ENCODE data around the gene TRAF3. TPM values are rescaled to one million over a fixed set of nuclear protein-coding genes. Genes with fewer than 3 reads are reported as not detected.
"Not testable (repeated sequence)": the region's sequence is repeated elsewhere in the genome, so short reads cannot be mapped to it uniquely, and the experiment has no call there.

TRAF3 gene
- total and polyA plus RNA-seq, 10 donors = 11.1 to 61.5 (median 39.1) TPM

DNA sequence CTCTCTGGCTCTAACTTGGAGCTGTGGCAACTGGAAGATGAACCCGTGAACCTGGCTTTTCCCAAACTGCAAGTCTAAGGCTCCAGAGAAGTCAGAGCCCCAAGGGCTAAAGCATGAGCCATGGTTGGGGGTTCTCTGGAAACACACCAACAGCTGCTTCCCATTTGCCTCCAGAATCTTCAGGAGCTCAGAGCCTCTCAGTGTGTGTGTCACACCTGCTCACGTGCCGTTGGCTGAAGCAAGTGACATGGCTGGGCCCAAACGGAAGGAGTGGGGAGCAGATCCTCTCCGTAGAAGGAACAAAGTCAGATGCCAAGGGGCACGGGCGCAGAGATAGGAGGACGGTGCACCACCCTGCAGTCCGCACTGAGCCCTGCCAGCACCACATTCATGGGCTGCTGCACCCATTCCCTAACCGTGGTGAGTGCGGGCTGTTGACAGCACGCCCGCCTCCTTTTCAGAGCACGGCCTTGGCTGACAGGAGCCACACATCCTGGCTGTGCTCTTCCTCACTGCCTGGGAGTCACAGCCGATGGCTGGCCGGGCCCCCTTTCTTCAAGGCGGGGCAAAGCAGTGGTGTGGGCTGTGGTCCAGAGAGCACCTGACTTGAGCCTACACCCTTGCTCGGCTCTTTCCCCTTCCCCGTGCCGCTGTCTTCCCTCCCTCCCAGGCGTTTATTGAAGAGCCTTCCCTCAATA lies 16.6 kb upstream of the TRAF3 start:
- intact Hi-C loops (cut with DNase I; ENCODE audit: low total_unique reads) = no loop called here
- Histone ChIP-seq H3K9me3 (no peaks in the 10 kb centered on the region), H3K27me3 (replicated peaks in 1 of 7) (no peaks in the 10 kb centered on the region), H3K36me3 (no peaks in the 10 kb centered on the region), H3K4me3 (no peak overlapping the region), H3K4me1 (peaks cover 0 to 29% (median 16%) of the 10 kb centered on the region in 6 donors), H3K27ac (no peak overlapping the region)
- 41 to 76% (median 65%) methylated on average over 16 to 21 of the region's 21 CpGs for WGBS, 5 donors
- TF ChIP-seq POLR2AphosphoS5 (IDR thresholded peaks at IDR 0.05) (no peak), POLR2A (IDR thresholded peaks at IDR 0.05) (no peak)
- TF ChIP-seq, protein P1, sequence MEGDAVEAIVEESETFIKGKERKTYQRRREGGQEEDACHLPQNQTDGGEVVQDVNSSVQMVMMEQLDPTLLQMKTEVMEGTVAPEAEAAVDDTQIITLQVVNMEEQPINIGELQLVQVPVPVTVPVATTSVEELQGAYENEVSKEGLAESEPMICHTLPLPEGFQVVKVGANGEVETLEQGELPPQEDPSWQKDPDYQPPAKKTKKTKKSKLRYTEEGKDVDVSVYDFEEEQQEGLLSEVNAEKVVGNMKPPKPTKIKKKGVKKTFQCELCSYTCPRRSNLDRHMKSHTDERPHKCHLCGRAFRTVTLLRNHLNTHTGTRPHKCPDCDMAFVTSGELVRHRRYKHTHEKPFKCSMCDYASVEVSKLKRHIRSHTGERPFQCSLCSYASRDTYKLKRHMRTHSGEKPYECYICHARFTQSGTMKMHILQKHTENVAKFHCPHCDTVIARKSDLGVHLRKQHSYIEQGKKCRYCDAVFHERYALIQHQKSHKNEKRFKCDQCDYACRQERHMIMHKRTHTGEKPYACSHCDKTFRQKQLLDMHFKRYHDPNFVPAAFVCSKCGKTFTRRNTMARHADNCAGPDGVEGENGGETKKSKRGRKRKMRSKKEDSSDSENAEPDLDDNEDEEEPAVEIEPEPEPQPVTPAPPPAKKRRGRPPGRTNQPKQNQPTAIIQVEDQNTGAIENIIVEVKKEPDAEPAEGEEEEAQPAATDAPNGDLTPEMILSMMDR (IDR thresholded peaks at IDR 0.05 in 8 of 11, conservative IDR thresholded peaks at IDR 0.05 in 3 of 11) = no peak
- no peak for DNase-seq

DNA sequence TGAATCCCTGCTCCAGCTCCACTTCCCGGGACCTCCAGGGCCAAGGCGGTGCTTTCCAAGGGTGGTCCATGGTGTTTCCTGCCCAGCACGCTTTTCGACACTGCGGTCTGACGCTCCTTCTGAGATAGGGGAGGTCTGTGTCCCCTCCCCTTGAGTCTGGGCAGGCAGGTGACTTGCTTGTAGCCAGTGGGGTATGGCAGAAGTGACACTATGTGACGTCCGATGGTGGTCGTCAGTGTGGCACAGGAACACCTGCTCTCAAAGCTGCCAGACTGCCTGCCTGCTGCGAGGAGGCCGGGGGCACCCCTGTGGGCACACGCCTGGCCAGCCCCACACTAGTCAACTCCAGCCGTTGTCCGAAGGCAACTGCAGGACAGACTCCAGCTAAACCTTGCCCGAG lies 16.0 kb upstream of the TRAF3 start:
- Histone ChIP-seq H3K4me1 (peaks cover 0 to 29% (median 16%) of the 10 kb centered on the region in 6 donors), H3K27me3 (replicated peaks in 1 of 7) (no peaks in the 10 kb centered on the region), H3K9me3 (no peaks in the 10 kb centered on the region), H3K27ac (no peak overlapping the region), H3K36me3 (no peaks in the 10 kb centered on the region), H3K4me3 (no peak overlapping the region)
- DNase-seq = no peak
- intact Hi-C loops (cut with DNase I; ENCODE audit: low total_unique reads) = no loop called here
- WGBS, 5 donors = 63 to 78% (median 77%) methylated on average over 15 of the region's 15 CpGs
- peak in 1 of 3 donors; percentile 6 for TF ChIP-seq POLR2AphosphoS5 (IDR thresholded peaks at IDR 0.05)
- TF ChIP-seq, protein P1 (IDR thresholded peaks at IDR 0.05 in 8 of 11, conservative IDR thresholded peaks at IDR 0.05 in 3 of 11) = no peak
- TF ChIP-seq POLR2A (IDR thresholded peaks at IDR 0.05) = no peak

DNA sequence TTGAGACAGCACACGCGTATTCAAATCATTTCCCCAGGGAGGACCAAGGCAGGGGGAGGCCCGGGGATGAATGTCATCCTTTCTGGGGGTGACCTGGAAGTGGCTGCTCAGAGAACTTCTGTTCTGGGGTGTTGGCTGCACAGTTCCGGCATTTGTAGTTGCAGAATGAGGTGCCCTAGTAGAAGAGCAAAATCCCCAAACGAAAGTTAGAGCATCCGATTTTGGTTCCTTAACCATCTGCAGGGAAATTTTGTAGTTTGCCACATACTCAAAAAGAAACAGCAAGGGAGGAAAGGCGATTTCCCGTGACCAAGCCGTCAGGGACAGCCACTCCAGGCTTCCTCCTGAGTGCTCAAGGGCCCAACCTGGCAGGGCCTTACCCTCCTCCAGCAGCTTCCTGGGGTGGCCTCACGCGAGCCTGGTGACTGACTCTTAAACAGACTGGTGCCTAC lies 13.0 kb upstream of the TRAF3 start:
- 25 to 54% (median 36%) methylated on average over 9 to 11 of the region's 11 CpGs for WGBS, 5 donors
- Histone ChIP-seq H3K9me3 (no peaks in the 10 kb centered on the region), H3K27ac (peak overlapping the region in 7 of 8 donors; percentile 2 to 72 (median 38)), H3K36me3 (no peaks in the 10 kb centered on the region), H3K27me3 (replicated peaks in 1 of 7) (no peaks in the 10 kb centered on the region), H3K4me3 (no peak overlapping the region), H3K4me1 (peaks cover 4 to 47% (median 33%) of the 10 kb centered on the region in 6 donors)
- TF ChIP-seq POLR2A (IDR thresholded peaks at IDR 0.05) (no peak), POLR2AphosphoS5 (IDR thresholded peaks at IDR 0.05) (peak in 2 of 3 donors; percentile 33 to 38)
- TF ChIP-seq, protein P1 (IDR thresholded peaks at IDR 0.05 in 8 of 11, conservative IDR thresholded peaks at IDR 0.05 in 3 of 11) = no peak
- intact Hi-C loops (cut with DNase I; ENCODE audit: low total_unique reads) = no loop called here
- DNase-seq = no peak

DNA sequence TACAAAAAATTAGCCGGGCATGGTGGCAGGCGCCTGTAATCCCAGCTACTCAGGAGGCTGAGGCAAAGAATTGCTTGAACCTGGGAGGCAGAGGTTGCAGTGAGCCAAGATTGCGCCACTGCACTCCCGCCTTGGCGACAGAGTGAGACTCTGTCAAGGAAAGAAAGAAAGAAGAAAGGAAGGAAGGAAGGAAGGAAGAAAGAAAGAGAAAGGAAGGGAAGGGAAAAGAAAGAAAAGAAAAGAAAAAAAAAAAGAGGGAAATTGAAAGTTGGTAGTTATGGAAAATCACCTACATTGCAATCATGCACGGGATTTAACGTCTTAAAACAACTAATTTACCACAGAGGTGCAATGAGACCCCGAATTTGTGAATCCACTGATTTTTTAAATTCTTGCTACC lies 11.5 kb upstream of the TRAF3 start:
- not testable (repeated sequence) for H3K27me3 ChIP-seq (replicated peaks in 1 of 7)

More for the DNA sequence above, 11.5 kb upstream of the TRAF3 start:
- H3K4me3 ChIP-seq; intact Hi-C loops (cut with DNase I; ENCODE audit: low total_unique reads); H3K9me3 ChIP-seq; H3K36me3 ChIP-seq; H3K27ac ChIP-seq; DNase-seq: not testable (repeated sequence)
- peaks cover 4 to 44% (median 33%) of the 10 kb centered on the region in 6 donors for H3K4me1 ChIP-seq
- 80 to 95% (median 85%) methylated on average over 7 to 8 of the region's 8 CpGs for WGBS, 5 donors

Data from spleen (tissue), 11 donors.